ENCODE measurements around the gene TMEM170B. TPM values are rescaled to one million over a fixed set of nuclear protein-coding genes. Genes with fewer than 3 reads are reported as not detected.
A peak's percentile ranks its signal among the peaks of the same experiment; 100 is the strongest.

Gene TMEM170B
- total and polyA plus RNA-seq, 4 donors, result 10.9 to 53.9 (median 35.6) TPM

GRCh38 chr6:11526156-11526505 is 11.4 kb upstream of the TMEM170B start:
- Histone ChIP-seq H3K4me1 (ENCODE audit: control insufficient read depth, insufficient read depth, low read length) (no peaks in the 10 kb centered on the region), H3K27me3 (ENCODE audit: control insufficient read depth, insufficient read depth, low read length) (no peaks in the 10 kb centered on the region), H3K27ac (ENCODE audit: low read depth, low read length) (no peak overlapping the region), H3K36me3 (ENCODE audit: control insufficient read depth, insufficient read depth, low read length) (no peaks in the 10 kb centered on the region), H3K4me3 (ENCODE audit: low read depth, low read length) (no peak overlapping the region), H3K9me3 (ENCODE audit: control insufficient read depth, insufficient read depth, low read length) (no peaks in the 10 kb centered on the region)
- no CpG with 5 or more reads among the region's 3 CpGs for WGBS (ENCODE audit: insufficient coverage)
- DNase-seq (ENCODE audit: low read depth in 4 of 6, low spot score in 6 of 6), result no peak

DNA sequence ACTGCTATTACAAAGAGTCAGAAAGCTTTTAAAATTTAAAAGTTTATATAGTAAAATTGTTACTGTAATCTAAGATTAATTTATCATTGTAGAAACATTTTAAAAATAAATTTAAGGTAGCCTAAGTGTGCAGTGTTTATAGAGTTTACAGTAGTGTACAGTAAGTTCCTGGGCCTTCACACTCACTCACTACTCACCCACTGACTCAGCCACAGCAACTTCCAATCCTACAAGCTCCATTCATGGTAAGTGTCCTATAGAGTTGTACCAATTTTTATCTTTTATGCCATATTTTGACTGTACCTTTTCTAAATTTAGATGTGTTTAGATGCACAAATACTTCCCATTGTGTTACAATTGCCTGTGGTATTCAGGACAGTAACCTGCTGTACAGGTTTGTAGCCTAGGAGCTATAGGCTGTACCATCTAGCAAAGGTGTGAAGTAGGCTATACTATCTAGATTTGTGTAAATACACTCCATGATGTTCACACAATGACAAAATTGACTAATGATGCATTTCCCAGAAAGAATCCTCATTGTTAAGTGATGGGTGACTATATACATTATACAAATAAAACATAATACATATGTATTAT is 10.2 kb upstream of the TMEM170B start:
- no peak overlapping the region for H3K27ac ChIP-seq (ENCODE audit: low read depth, low read length)
- H3K4me1 ChIP-seq (ENCODE audit: control insufficient read depth, insufficient read depth, low read length), result no peaks in the 10 kb centered on the region
- no peak overlapping the region for H3K4me3 ChIP-seq (ENCODE audit: low read depth, low read length)
- H3K27me3 ChIP-seq (ENCODE audit: control insufficient read depth, insufficient read depth, low read length), result no peaks in the 10 kb centered on the region
- no peak for DNase-seq (ENCODE audit: low read depth in 4 of 6, low spot score in 6 of 6)
- no peaks in the 10 kb centered on the region for H3K9me3 ChIP-seq (ENCODE audit: control insufficient read depth, insufficient read depth, low read length)
- no peaks in the 10 kb centered on the region for H3K36me3 ChIP-seq (ENCODE audit: control insufficient read depth, insufficient read depth, low read length)

- WGBS (ENCODE audit: insufficient coverage), result no CpG with 5 or more reads among the region's 2 CpGs
These were observed 8.6 kb upstream of the TMEM170B start for GRCh38 chr6:11528996-11529395.

DNA sequence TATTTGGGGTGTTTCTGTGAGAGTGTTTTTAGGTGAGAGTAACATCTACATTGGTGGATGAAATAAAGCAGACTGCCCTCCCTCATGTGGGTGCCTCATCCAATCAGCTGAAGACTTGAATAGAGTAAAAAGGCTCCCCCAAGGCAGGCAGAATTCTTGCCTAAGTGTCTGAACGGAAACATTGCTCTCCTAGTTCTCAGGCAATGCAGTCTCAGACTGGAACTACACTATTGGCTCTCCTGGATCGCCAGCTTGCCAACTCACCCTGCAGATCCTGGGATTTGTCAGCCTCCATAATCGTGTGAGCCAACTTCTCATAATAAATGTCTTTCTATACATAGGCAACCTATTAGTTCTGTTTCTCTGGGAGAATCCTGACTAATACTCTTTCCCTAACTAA is 5.5 kb upstream of the TMEM170B start:
- Histone ChIP-seq H3K27me3 (ENCODE audit: control insufficient read depth, insufficient read depth, low read length) (no peaks in the 10 kb centered on the region), H3K27ac (ENCODE audit: low read depth, low read length) (no peak overlapping the region), H3K4me1 (ENCODE audit: control insufficient read depth, insufficient read depth, low read length) (peaks cover 3% of the 10 kb centered on the region), H3K9me3 (ENCODE audit: control insufficient read depth, insufficient read depth, low read length) (no peaks in the 10 kb centered on the region), H3K4me3 (ENCODE audit: low read depth, low read length) (no peak overlapping the region), H3K36me3 (ENCODE audit: control insufficient read depth, insufficient read depth, low read length) (no peaks in the 10 kb centered on the region)
- 32% methylated on average over 3 of the region's 3 CpGs for WGBS (ENCODE audit: insufficient coverage)
- peak in 2 of 6 donors; percentile 43 to 49 for DNase-seq (ENCODE audit: low read depth in 4 of 6, low spot score in 6 of 6)

More at GRCh38 chr6:11528996-11529395, 8.6 kb upstream of the TMEM170B start:
- Histone ChIP-seq H3K27ac (ENCODE audit: low read depth, low read length) (no peak overlapping the region), H3K36me3 (ENCODE audit: control insufficient read depth, insufficient read depth, low read length) (no peaks in the 10 kb centered on the region), H3K9me3 (ENCODE audit: control insufficient read depth, insufficient read depth, low read length) (no peaks in the 10 kb centered on the region), H3K27me3 (ENCODE audit: control insufficient read depth, insufficient read depth, low read length) (no peaks in the 10 kb centered on the region), H3K4me1 (ENCODE audit: control insufficient read depth, insufficient read depth, low read length) (no peaks in the 10 kb centered on the region), H3K4me3 (ENCODE audit: low read depth, low read length) (no peak overlapping the region)
- DNase-seq (ENCODE audit: low read depth in 4 of 6, low spot score in 6 of 6), result no peak

- H3K4me3 ChIP-seq (ENCODE audit: low read depth, low read length), result no peak overlapping the region
- no peaks in the 10 kb centered on the region for H3K27me3 ChIP-seq (ENCODE audit: control insufficient read depth, insufficient read depth, low read length)
- DNase-seq (ENCODE audit: low read depth in 4 of 6, low spot score in 6 of 6), result no peak
- H3K9me3 ChIP-seq (ENCODE audit: control insufficient read depth, insufficient read depth, low read length), result no peaks in the 10 kb centered on the region
- H3K4me1 ChIP-seq (ENCODE audit: control insufficient read depth, insufficient read depth, low read length), result peaks cover 3% of the 10 kb centered on the region
- no peak overlapping the region for H3K27ac ChIP-seq (ENCODE audit: low read depth, low read length)
- WGBS (ENCODE audit: insufficient coverage), result 96% methylated on average over 2 of the region's 5 CpGs
- H3K36me3 ChIP-seq (ENCODE audit: control insufficient read depth, insufficient read depth, low read length), result no peaks in the 10 kb centered on the region
These were observed 3.0 kb upstream of the TMEM170B start for GRCh38 chr6:11534561-11534960.

GRCh38 chr6:11535801-11536230 is 1.7 kb upstream of the TMEM170B start:
- peaks cover 3% of the 10 kb centered on the region for H3K4me1 ChIP-seq (ENCODE audit: control insufficient read depth, insufficient read depth, low read length)
- WGBS (ENCODE audit: insufficient coverage), result 60% methylated on average over 2 of the region's 2 CpGs
- DNase-seq (ENCODE audit: low read depth in 4 of 6, low spot score in 6 of 6), result no peak
- no peaks in the 10 kb centered on the region for H3K36me3 ChIP-seq (ENCODE audit: control insufficient read depth, insufficient read depth, low read length)
- no peaks in the 10 kb centered on the region for H3K9me3 ChIP-seq (ENCODE audit: control insufficient read depth, insufficient read depth, low read length)
- no peak overlapping the region for H3K27ac ChIP-seq (ENCODE audit: low read depth, low read length)
- H3K4me3 ChIP-seq (ENCODE audit: low read depth, low read length), result no peak overlapping the region
- no peaks in the 10 kb centered on the region for H3K27me3 ChIP-seq (ENCODE audit: control insufficient read depth, insufficient read depth, low read length)

- Histone ChIP-seq H3K4me3 (ENCODE audit: low read depth, low read length) (peak overlapping the region; percentile 80), H3K36me3 (ENCODE audit: control insufficient read depth, insufficient read depth, low read length) (no peaks in the 10 kb centered on the region), H3K4me1 (ENCODE audit: control insufficient read depth, insufficient read depth, low read length) (peaks cover 3% of the 10 kb centered on the region), H3K27me3 (ENCODE audit: control insufficient read depth, insufficient read depth, low read length) (no peaks in the 10 kb centered on the region), H3K9me3 (ENCODE audit: control insufficient read depth, insufficient read depth, low read length) (no peaks in the 10 kb centered on the region), H3K27ac (ENCODE audit: low read depth, low read length) (peak overlapping the region; percentile 73)
- WGBS (ENCODE audit: insufficient coverage), result 0% methylated on average over 4 of the region's 12 CpGs
- no peak for DNase-seq (ENCODE audit: low read depth in 4 of 6, low spot score in 6 of 6)
These were observed 754 bp upstream of the TMEM170B start for GRCh38 chr6:11536795-11537194.

DNA sequence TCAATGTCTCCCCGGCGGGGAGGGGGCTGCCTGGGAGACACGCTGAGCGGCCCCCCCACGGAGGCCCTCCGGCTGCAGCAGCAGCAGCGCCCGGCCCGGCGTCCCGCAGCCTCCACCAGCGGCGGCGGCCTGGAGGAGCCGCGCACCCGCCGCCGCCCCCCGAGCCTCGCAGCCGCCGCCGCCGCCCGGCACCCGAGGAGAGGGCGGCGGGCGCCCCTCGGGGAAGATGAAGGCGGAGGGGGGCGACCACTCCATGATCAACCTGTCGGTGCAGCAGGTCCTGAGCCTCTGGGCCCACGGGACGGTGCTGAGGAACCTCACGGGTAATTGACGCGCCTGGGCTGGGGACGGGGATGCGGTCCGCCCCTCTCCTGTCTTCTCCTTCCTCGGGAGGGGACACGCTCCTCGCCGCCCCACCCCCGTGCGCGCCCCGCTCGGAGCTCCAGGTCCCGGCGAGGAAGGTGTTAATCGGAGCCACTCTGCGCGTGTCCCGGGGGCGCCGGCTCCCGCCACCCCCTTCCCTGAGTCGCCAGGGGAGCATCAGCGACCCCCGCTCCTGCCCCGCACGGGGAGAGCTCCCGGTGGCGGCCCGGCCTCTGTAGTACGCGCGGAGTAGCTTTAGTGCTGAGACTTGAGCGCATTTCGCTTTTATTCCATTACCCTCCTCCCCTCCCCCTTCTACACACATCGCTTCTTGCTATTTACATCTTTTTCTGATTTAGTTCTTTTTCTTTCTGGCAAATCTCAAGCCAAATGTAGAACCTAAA is 686 bp downstream of the TMEM170B start:
- WGBS (ENCODE audit: insufficient coverage), result under 1% methylated on average over 74 of the region's 74 CpGs
- no peaks in the 10 kb centered on the region for H3K9me3 ChIP-seq (ENCODE audit: control insufficient read depth, insufficient read depth, low read length)
- H3K27me3 ChIP-seq (ENCODE audit: control insufficient read depth, insufficient read depth, low read length), result no peaks in the 10 kb centered on the region
- peak overlapping the region; percentile 64 for H3K27ac ChIP-seq (ENCODE audit: low read depth, low read length)
- peaks cover 3% of the 10 kb centered on the region for H3K4me1 ChIP-seq (ENCODE audit: control insufficient read depth, insufficient read depth, low read length)
- DNase-seq (ENCODE audit: low read depth in 4 of 6, low spot score in 6 of 6), result peak in 2 of 6 donors; percentile 72 to 82
- H3K36me3 ChIP-seq (ENCODE audit: control insufficient read depth, insufficient read depth, low read length), result no peaks in the 10 kb centered on the region
- H3K4me3 ChIP-seq (ENCODE audit: low read depth, low read length), result peak overlapping the region; percentile 80

GRCh38 chr6:11538819-11539468 is 1.4 kb downstream of the TMEM170B start:
- Histone ChIP-seq H3K9me3 (ENCODE audit: control insufficient read depth, insufficient read depth, low read length) (no peaks in the 10 kb centered on the region), H3K27ac (ENCODE audit: low read depth, low read length) (peak overlapping the region; percentile 64), H3K27me3 (ENCODE audit: control insufficient read depth, insufficient read depth, low read length) (no peaks in the 10 kb centered on the region), H3K36me3 (ENCODE audit: control insufficient read depth, insufficient read depth, low read length) (no peaks in the 10 kb centered on the region), H3K4me1 (ENCODE audit: control insufficient read depth, insufficient read depth, low read length) (peaks cover 3% of the 10 kb centered on the region), H3K4me3 (ENCODE audit: low read depth, low read length) (peak overlapping the region; percentile 80)
- no peak for DNase-seq (ENCODE audit: low read depth in 4 of 6, low spot score in 6 of 6)
- WGBS (ENCODE audit: insufficient coverage), result no CpG with 5 or more reads among the region's 8 CpGs

Measured in spinal cord (tissue), 10 donors.